Activated T-cell treated with anti-CD3 and anti-CD28 coated beads, Interleukin-2, amount 50 U/mL, for 72 hours (primary cell): Measurements from ENCODE around the gene ITSN1. TPM values are rescaled to one million over a fixed set of nuclear protein-coding genes. Genes with fewer than 3 reads are reported as not detected.
"Not testable (repeated sequence)": the region's sequence is repeated elsewhere in the genome, so short reads cannot be mapped to it uniquely, and the experiment has no call there.

Source experiments
- ATAC-seq, 2 donors: fragments of 150-1000 bp; cut with Tn5 transposase; replicated peaks in 1 of 2; 2 replicates each; pipeline ENCODE4 v1.10.0; 2021; ENCODE audit warnings: moderate library complexity in 2 of 2, mild to moderate bottlenecking in 1 of 2
- DNase-seq, 2 donors: peaks; one replicate each; pipeline ENCODE4 v3.0.0; 2021 to 2022; ENCODE audit warnings: mixed read lengths in 1 of 2
- H3K27ac Mint-ChIP-seq: one replicate; pipeline ENCODE4 v1.8.0; 2022; ENCODE audit warnings: mild to moderate bottlenecking, moderate library complexity, mixed read lengths
- H3K27me3 Mint-ChIP-seq: one replicate; pipeline ENCODE4 v1.8.0; 2022; ENCODE audit warnings: low read depth, mixed read lengths
- H3K36me3 Mint-ChIP-seq, 2 donors: one replicate each; pipeline ENCODE4 v1.8.0; 2022; ENCODE audit warnings: mixed read lengths in 2 of 2, mild to moderate bottlenecking in 1 of 2; ENCODE audit not compliant: insufficient read depth in 2 of 2
- H3K4me1 Mint-ChIP-seq: one replicate; pipeline ENCODE4 v1.8.0; 2022; ENCODE audit warnings: low read depth, mixed read lengths
- H3K4me3 Mint-ChIP-seq, 2 donors: one replicate each; pipeline ENCODE4 v1.8.0; 2022; ENCODE audit warnings: mild to moderate bottlenecking in 2 of 2, mixed read lengths in 2 of 2, moderate library complexity in 2 of 2
- H3K9me3 Mint-ChIP-seq, 2 donors: one replicate each; pipeline ENCODE4 v1.8.0; 2022; ENCODE audit warnings: mixed read lengths in 2 of 2
- total RNA-seq, 2 donors: library from RNA; stranded (reverse); gene quantifications; one replicate each; pipeline ENCODE4 v1.2.3, GENCODE V29; 2022

Gene ITSN1
- total RNA-seq, 2 donors from 2014 or later: 2.6 to 4.5 TPM

DNA sequence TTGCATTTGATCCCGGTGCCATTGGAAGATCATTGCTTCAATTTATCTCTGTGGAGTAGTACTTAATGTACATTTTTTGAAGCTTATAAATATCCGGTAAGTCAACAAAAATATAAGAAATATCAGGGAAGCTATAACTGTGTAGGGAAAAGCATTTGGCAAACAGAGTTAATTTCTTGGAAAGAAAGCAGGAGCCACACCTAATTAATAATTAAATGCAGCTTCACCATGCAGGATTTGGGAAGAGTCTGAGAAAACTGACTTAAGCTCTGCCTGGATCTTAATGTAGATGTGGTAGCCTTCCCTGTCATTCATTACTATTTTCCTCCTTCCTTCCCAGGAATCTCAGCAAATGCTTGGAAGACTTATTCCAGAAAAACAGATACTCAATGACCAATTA, 138.8 kb downstream of the ITSN1 start:
- no peak overlapping the region for H3K27ac Mint-ChIP-seq
- no peak overlapping the region for H3K4me3 Mint-ChIP-seq
- H3K36me3 Mint-ChIP-seq: peaks cover 7 to 10% of the 10 kb centered on the region in 2 donors
- DNase-seq: no peak
- peaks cover 6 to 7% of the 10 kb centered on the region in 2 donors for H3K9me3 Mint-ChIP-seq
- no peaks in the 10 kb centered on the region for H3K27me3 Mint-ChIP-seq
- no peak for ATAC-seq
- H3K4me1 Mint-ChIP-seq: no peaks in the 10 kb centered on the region

- Mint-ChIP-seq H3K4me3 (no peak overlapping the region), H3K27ac (no peak overlapping the region), H3K9me3 (peaks cover 6 to 7% of the 10 kb centered on the region in 2 donors), H3K36me3 (peaks cover 7 to 10% of the 10 kb centered on the region in 2 donors), H3K27me3 (no peaks in the 10 kb centered on the region), H3K4me1 (no peaks in the 10 kb centered on the region)
- no peak for ATAC-seq
- DNase-seq: no peak
Measured at GRCh38 chr21:33783187-33783979, 141.1 kb downstream of the ITSN1 start.

DNA sequence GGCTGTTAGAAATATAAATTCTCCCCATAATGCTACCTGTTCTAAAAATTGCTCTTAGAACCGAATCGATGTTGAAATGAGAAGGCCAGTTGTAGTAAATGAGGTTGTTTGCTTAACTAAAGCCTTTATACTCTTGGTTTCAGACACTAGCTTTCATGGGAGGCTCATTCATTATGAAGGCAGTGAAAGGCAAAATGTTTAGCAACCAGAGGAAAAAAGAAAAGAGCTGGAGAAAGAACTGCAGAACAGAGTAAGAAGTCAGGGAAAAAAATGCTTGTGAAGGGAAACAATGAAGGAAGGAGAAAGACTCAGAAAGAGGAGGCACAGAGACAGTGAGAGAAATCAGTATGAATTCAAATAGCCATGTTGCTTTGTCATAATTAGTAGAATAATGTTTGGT, 145.1 kb downstream of the ITSN1 start:
- Mint-ChIP-seq H3K4me3 (no peak overlapping the region), H3K4me1 (no peaks in the 10 kb centered on the region), H3K27me3 (no peaks in the 10 kb centered on the region), H3K36me3 (no peaks in the 10 kb centered on the region), H3K9me3 (no peaks in the 10 kb centered on the region), H3K27ac (no peak overlapping the region)
- ATAC-seq (no peak), DNase-seq (no peak)

- H3K36me3 Mint-ChIP-seq, H3K27me3 Mint-ChIP-seq, H3K9me3 Mint-ChIP-seq, H3K4me3 Mint-ChIP-seq, H3K4me1 Mint-ChIP-seq, ATAC-seq, H3K27ac Mint-ChIP-seq, DNase-seq: not testable (repeated sequence)
Measured at GRCh38 chr21:33788438-33788837, 146.1 kb downstream of the ITSN1 start.

DNA sequence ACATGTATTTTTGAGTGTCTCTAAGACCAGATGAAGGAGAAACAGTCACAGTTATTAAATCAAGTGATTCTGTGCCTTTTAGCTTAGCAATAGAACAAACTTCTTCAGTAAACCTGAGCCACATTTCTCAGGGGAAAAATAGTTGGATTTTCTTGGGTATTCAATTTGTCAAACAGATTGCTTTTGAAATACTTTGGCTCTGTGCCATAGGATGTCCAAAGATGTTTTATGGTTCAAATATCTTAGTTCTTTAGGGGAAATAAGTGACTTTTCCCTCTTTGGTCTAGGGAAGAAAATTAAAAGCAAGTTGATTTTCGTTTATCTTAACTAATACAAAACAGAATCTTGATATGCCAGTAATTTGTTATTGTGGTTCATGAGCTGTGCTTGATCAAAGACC, 147.4 kb downstream of the ITSN1 start:
- no peak overlapping the region for H3K27ac Mint-ChIP-seq
- no peaks in the 10 kb centered on the region for H3K36me3 Mint-ChIP-seq
- no peaks in the 10 kb centered on the region for H3K4me1 Mint-ChIP-seq
- ATAC-seq (no peak), DNase-seq (no peak)
- no peaks in the 10 kb centered on the region for H3K27me3 Mint-ChIP-seq
- no peaks in the 10 kb centered on the region for H3K9me3 Mint-ChIP-seq
- H3K4me3 Mint-ChIP-seq: no peak overlapping the region

DNA sequence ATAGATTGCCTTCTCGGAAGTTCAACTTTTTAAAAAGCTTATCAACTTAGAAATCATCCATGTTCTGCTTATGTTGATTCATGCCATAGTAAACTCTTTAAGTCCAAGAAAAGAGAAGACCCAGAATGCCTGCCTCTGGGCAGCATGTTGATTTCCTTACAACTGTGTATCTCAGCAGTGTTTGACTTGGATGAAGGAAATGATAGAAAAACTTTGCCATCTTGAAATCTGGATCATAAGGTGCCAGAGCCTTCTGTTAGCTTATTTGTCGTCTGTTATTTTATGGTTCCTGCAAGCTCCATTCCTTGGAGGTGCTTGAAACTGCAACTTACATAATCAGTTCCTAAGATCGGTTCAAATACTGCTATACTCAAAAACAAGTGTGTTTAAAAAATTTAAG, 148.8 kb downstream of the ITSN1 start:
- Mint-ChIP-seq H3K27ac (no peak overlapping the region), H3K9me3 (no peaks in the 10 kb centered on the region), H3K27me3 (no peaks in the 10 kb centered on the region), H3K4me1 (no peaks in the 10 kb centered on the region), H3K36me3 (no peaks in the 10 kb centered on the region), H3K4me3 (no peak overlapping the region)
- DNase-seq (no peak), ATAC-seq (no peak)

DNA sequence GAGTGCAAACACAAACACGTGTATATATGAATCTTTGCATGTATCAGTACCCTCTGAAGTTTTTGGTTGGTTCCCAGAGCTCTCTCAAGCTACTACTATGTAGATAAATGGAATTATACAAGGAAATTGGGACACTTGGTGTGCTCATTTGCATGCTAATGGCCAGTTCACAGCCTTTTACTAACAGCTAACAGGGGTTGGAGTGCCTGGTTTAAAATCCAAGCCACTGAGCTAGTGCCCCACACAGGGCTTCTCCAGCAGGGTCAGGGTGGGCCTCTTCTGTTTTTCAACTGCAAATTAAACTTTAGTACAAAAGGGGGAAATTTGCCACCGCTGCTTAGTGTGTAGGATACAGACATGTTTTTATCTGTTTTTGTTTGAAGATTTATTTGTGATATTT, 152.3 kb downstream of the ITSN1 start:
- Mint-ChIP-seq H3K4me3 (no peak overlapping the region), H3K9me3 (no peaks in the 10 kb centered on the region), H3K27me3 (no peaks in the 10 kb centered on the region), H3K36me3 (no peaks in the 10 kb centered on the region), H3K4me1 (no peaks in the 10 kb centered on the region), H3K27ac (no peak overlapping the region)
- ATAC-seq (no peak), DNase-seq (no peak)

- Mint-ChIP-seq H3K9me3 (no peaks in the 10 kb centered on the region), H3K36me3 (no peaks in the 10 kb centered on the region), H3K27me3 (no peaks in the 10 kb centered on the region), H3K4me3 (no peak overlapping the region), H3K27ac (no peak overlapping the region), H3K4me1 (no peaks in the 10 kb centered on the region)
- no peak for DNase-seq
- no peak for ATAC-seq
Measured at GRCh38 chr21:33797565-33797964, 155.3 kb downstream of the ITSN1 start.

GRCh38 chr21:33799378-33800090, 157.2 kb downstream of the ITSN1 start:
- Mint-ChIP-seq H3K27me3 (no peaks in the 10 kb centered on the region), H3K9me3 (no peaks in the 10 kb centered on the region), H3K4me3 (no peak overlapping the region), H3K4me1 (no peaks in the 10 kb centered on the region), H3K27ac (no peak overlapping the region), H3K36me3 (no peaks in the 10 kb centered on the region)
- DNase-seq (no peak), ATAC-seq (no peak)

DNA sequence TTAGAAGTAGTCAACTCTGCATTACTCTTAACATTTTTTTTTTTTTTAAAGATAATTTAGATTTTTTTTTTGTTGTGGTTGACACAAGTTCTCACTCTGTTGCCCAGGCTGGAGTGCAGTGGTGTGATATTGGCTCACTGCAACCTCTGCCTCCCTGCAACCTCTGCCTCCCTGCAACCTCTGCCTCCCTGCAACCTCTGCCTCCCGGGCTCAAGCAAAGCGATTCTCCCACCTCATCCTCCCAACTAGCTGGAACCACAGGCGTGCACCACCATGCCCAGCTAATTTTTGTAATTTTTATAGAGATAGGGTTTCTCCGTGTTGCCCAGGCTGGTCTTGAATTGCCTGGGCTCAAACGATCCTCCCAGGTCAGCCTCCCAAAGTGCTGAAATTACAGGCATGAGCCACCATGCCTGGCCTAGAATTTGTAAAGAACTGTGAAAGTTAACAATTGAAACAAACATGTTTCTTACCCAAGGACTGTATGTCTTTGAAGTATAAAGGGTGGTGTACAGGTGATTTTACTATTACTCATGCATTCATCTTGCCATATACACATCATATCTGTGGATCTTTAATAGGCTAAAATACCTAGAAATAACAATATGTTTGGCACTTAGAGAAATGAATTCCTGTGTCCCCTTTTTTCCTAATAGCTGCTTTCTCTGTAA, 158.6 kb downstream of the ITSN1 start:
- Mint-ChIP-seq H3K4me3 (no peak overlapping the region), H3K9me3 (no peaks in the 10 kb centered on the region), H3K27ac (no peak overlapping the region), H3K27me3 (no peaks in the 10 kb centered on the region), H3K4me1 (no peaks in the 10 kb centered on the region), H3K36me3 (no peaks in the 10 kb centered on the region)
- DNase-seq (no peak), ATAC-seq (no peak)

DNA sequence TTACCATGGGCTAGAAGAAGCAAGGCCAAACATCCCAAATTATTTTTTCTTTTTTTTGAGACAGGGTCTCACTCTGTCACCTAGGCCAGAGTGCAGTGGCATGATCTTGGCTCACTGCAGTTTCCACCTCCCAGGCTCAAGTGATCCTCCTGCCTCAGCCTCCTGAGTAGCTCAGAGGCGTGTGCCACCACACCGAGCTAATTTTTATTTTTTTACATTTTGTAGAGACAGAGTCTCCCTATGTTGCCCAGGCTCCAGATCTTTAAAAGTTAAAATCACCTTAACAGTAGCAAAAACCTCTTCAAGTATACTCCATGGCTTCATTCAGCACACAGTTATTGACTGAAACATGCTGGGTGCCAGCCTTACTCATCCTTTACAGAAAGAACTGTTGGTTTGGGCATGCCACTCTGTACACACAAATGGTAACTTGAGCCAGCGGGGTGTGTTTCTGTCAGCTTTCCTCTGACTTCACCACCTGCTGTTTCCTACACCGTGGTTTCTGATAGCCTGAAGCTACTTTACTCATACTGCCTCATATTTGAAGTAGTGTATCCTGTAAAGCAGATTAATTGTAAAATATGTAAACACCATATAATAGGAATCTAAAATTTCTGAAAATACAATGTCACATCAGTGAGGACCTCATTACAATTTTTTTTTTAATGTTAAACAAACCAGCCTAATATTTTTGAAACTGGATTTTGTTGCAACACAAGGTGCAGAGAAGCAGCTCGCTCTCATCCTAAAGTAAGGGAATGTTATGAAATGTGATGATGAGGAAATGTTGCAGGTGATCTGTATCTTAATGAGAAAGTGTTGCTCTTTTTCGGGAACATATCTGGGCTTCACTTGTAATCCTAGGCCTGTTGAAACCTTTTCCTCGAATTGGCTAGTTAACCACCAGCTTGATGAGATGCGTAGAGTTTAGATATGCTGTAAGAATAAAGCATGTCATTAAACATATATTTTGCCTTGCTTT, 159.4 kb downstream of the ITSN1 start:
- Mint-ChIP-seq H3K4me1 (no peaks in the 10 kb centered on the region), H3K27ac (no peak overlapping the region), H3K27me3 (no peaks in the 10 kb centered on the region), H3K4me3 (no peak overlapping the region), H3K36me3 (no peaks in the 10 kb centered on the region), H3K9me3 (no peaks in the 10 kb centered on the region)
- DNase-seq (peak in 1 of 2 donors; percentile 1), ATAC-seq (peak; percentile 36 to 66)

- ATAC-seq (no peak), DNase-seq (no peak)
- no peaks in the 10 kb centered on the region for H3K9me3 Mint-ChIP-seq
- H3K4me1 Mint-ChIP-seq: no peaks in the 10 kb centered on the region
- no peak overlapping the region for H3K27ac Mint-ChIP-seq
- no peaks in the 10 kb centered on the region for H3K27me3 Mint-ChIP-seq
- H3K36me3 Mint-ChIP-seq: no peaks in the 10 kb centered on the region
- H3K4me3 Mint-ChIP-seq: no peak overlapping the region
Measured at GRCh38 chr21:33802481-33802880, 160.2 kb downstream of the ITSN1 start.
